Measurements from ENCODE around the gene LGALS7B.
"Not testable (repeated sequence)": the region's sequence is repeated elsewhere in the genome, so short reads cannot be mapped to it uniquely, and the experiment has no call there.

The LGALS7B gene

DNA sequence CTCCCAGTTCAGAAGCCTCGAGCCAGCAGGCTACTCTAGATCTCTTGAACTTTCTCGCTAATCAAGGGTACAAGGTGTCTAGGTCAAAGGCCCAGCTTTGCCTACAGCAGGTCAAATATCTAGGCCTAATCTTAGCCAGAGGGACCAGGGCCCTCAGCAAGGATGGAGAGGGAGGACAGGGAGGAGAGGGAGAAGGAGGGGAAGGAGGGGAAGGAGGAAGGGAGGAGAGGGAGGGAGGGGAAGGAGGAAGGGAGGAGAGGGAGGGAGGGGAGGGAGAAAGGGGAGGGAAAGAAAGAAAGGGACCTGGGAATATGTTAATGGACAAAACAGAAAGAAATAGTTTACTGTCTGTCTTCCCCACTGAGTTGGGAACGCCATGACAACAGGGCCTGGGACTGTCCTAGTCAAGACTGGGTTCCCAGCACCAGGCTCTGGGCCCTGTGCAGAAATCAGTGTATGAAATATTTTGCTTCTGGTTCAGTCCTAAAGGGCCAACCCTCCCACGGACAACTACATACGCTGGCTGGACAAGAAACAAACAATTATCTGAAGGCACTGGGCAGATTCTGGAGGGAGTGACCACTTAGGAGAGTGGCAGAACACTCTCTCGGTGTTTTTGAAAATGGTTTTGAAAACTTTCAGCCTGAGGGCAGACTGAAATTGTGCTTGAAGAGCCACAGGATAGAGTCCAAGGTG is 38.0 kb downstream of the LGALS7B start (continued):
- TF ChIP-seq, protein P1, sequence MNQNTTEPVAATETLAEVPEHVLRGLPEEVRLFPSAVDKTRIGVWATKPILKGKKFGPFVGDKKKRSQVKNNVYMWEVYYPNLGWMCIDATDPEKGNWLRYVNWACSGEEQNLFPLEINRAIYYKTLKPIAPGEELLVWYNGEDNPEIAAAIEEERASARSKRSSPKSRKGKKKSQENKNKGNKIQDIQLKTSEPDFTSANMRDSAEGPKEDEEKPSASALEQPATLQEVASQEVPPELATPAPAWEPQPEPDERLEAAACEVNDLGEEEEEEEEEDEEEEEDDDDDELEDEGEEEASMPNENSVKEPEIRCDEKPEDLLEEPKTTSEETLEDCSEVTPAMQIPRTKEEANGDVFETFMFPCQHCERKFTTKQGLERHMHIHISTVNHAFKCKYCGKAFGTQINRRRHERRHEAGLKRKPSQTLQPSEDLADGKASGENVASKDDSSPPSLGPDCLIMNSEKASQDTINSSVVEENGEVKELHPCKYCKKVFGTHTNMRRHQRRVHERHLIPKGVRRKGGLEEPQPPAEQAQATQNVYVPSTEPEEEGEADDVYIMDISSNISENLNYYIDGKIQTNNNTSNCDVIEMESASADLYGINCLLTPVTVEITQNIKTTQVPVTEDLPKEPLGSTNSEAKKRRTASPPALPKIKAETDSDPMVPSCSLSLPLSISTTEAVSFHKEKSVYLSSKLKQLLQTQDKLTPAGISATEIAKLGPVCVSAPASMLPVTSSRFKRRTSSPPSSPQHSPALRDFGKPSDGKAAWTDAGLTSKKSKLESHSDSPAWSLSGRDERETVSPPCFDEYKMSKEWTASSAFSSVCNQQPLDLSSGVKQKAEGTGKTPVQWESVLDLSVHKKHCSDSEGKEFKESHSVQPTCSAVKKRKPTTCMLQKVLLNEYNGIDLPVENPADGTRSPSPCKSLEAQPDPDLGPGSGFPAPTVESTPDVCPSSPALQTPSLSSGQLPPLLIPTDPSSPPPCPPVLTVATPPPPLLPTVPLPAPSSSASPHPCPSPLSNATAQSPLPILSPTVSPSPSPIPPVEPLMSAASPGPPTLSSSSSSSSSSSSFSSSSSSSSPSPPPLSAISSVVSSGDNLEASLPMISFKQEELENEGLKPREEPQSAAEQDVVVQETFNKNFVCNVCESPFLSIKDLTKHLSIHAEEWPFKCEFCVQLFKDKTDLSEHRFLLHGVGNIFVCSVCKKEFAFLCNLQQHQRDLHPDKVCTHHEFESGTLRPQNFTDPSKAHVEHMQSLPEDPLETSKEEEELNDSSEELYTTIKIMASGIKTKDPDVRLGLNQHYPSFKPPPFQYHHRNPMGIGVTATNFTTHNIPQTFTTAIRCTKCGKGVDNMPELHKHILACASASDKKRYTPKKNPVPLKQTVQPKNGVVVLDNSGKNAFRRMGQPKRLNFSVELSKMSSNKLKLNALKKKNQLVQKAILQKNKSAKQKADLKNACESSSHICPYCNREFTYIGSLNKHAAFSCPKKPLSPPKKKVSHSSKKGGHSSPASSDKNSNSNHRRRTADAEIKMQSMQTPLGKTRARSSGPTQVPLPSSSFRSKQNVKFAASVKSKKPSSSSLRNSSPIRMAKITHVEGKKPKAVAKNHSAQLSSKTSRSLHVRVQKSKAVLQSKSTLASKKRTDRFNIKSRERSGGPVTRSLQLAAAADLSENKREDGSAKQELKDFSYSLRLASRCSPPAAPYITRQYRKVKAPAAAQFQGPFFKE (tag by site-specific recombination; IDR thresholded peaks at IDR 0.05; ENCODE audit: borderline replicate concordance): no peak
- no peak for TF ChIP-seq ZNF501 (tag by site-specific recombination; IDR thresholded peaks at IDR 0.05)
- no peak for TF ChIP-seq ZNF747 (tag by site-specific recombination; IDR thresholded peaks at IDR 0.05)
- TF ChIP-seq WT1 (tag by site-specific recombination; IDR thresholded peaks at IDR 0.05): peak; percentile 96
- no peak for TF ChIP-seq ZNF654 (tag by site-specific recombination; IDR thresholded peaks at IDR 0.05; ENCODE audit: low read depth)
- TF ChIP-seq ZNF658 (tag by site-specific recombination; IDR thresholded peaks at IDR 0.05): no peak
- no peak for TF ChIP-seq ZNF426 (tag by site-specific recombination; IDR thresholded peaks at IDR 0.05)
- TF ChIP-seq, protein P2, sequence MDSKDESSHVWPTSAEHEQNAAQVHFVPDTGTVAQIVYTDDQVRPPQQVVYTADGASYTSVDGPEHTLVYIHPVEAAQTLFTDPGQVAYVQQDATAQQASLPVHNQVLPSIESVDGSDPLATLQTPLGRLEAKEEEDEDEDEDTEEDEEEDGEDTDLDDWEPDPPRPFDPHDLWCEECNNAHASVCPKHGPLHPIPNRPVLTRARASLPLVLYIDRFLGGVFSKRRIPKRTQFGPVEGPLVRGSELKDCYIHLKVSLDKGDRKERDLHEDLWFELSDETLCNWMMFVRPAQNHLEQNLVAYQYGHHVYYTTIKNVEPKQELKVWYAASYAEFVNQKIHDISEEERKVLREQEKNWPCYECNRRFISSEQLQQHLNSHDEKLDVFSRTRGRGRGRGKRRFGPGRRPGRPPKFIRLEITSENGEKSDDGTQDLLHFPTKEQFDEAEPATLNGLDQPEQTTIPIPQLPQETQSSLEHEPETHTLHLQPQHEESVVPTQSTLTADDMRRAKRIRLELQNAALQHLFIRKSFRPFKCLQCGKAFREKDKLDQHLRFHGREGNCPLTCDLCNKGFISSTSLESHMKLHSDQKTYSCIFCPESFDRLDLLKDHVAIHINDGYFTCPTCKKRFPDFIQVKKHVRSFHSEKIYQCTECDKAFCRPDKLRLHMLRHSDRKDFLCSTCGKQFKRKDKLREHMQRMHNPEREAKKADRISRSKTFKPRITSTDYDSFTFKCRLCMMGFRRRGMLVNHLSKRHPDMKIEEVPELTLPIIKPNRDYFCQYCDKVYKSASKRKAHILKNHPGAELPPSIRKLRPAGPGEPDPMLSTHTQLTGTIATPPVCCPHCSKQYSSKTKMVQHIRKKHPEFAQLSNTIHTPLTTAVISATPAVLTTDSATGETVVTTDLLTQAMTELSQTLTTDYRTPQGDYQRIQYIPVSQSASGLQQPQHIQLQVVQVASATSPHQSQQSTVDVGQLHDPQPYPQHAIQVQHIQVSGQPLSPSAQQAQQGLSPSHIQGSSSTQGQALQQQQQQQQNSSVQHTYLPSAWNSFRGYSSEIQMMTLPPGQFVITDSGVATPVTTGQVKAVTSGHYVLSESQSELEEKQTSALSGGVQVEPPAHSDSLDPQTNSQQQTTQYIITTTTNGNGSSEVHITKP (tag by site-specific recombination; IDR thresholded peaks at IDR 0.05): no peak
- TF ChIP-seq ZNF214 (tag by site-specific recombination; IDR thresholded peaks at IDR 0.05; ENCODE audit: borderline replicate concordance): no peak
- TF ChIP-seq GLIS2 (tag by site-specific recombination; IDR thresholded peaks at IDR 0.05): no peak
- TF ChIP-seq, protein P3, sequence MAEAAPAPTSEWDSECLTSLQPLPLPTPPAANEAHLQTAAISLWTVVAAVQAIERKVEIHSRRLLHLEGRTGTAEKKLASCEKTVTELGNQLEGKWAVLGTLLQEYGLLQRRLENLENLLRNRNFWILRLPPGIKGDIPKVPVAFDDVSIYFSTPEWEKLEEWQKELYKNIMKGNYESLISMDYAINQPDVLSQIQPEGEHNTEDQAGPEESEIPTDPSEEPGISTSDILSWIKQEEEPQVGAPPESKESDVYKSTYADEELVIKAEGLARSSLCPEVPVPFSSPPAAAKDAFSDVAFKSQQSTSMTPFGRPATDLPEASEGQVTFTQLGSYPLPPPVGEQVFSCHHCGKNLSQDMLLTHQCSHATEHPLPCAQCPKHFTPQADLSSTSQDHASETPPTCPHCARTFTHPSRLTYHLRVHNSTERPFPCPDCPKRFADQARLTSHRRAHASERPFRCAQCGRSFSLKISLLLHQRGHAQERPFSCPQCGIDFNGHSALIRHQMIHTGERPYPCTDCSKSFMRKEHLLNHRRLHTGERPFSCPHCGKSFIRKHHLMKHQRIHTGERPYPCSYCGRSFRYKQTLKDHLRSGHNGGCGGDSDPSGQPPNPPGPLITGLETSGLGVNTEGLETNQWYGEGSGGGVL (tag by site-specific recombination; IDR thresholded peaks at IDR 0.05): peak; percentile 80
- no peak for TF ChIP-seq ZNF146 (tag by site-specific recombination; IDR thresholded peaks at IDR 0.05)

DNA sequence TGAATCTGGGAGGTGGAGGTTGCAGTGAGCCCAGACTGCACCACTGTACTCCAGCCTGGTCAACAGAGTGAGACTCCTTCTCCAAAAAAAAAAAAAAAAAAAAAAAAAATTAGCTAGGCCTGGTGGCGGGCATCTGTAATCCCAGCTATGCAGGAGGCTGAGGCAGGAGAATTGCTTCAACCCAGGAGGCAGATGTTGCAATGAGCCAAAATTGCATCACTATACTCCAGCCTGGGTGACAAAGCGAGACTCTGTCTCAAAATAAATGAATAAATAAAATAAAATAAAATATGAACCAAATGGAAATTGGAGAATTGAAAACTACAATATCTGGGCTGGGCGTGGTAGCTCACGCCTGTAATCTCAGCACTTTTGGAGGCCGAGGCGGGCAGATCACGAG is 40.2 kb downstream of the LGALS7B start:
- ChIA-PET POLR2A (interaction anchor here (0.6 to 7.4 kb wide), 3 partner anchors 18 to 604 kb away, joined by 5 to 159 read pairs (median 5); partner anchors contain the start of gene HNRNPL), CTCF (interaction anchor here (1.1 to 1.5 kb wide), 2 partner anchors 15 to 101 kb away, joined by 3 to 9 read pairs; partner anchors contain the start of genes MRPS12 and SARS2)
- H3K27ac ChIP-seq (ENCODE audit: extremely low read depth, low read depth, low read length); H3K4me3 ChIP-seq (ENCODE audit: low read depth, low read length); H3K9me3 ChIP-seq (ENCODE audit: control insufficient read depth, insufficient read depth, low read depth, low read length): not testable (repeated sequence)
- Histone ChIP-seq H3K36me3 (ENCODE audit: control insufficient read depth in 2 of 2, insufficient read depth in 1 of 2, low read length in 2 of 2) (peaks cover 30 to 37% of the 10 kb centered on the region in 2 experiments), H3K4me1 (ENCODE audit: control insufficient read depth, insufficient read depth, low read length) (peaks cover 19% of the 10 kb centered on the region)
- TF ChIP-seq GLIS1 (tag by site-specific recombination; IDR thresholded peaks at IDR 0.05) (peak; percentile 71), ZIC2 (tag by site-specific recombination; IDR thresholded peaks at IDR 0.05) (0 out of 2 replicates have a peak, but pooled peaks have one; percentile 9)
